ENCODE measurements around the gene PGAP6. TPM values are rescaled to one million over a fixed set of nuclear protein-coding genes. Genes with fewer than 3 reads are reported as not detected.

Gene PGAP6
- total and polyA plus RNA-seq, 9 of the 15 experiments (the other 6 are each of a cell fraction or from before 2014, with no cell fraction given) = 0.45 to 50.2 (median 39.3) TPM

- peak in 1 of 2 experiments; percentile 30; a peak in 1 of 4 replicates for TF ChIP-seq SIN3A (IDR thresholded peaks at IDR 0.05; ENCODE audit: borderline replicate concordance in 2 of 2, control insufficient read depth in 1 of 2, low read depth in 2 of 2, low read length in 2 of 2)
- TF ChIP-seq POU5F1 (IDR thresholded peaks at IDR 0.05; ENCODE audit: borderline replicate concordance, low read depth, low read length, partially characterized antibody) = no peak
- TF ChIP-seq THRAP3 (IDR thresholded peaks at IDR 0.05; ENCODE audit: borderline replicate concordance) = no peak
- TF ChIP-seq PHF21A (IDR thresholded peaks at IDR 0.05; ENCODE audit: borderline replicate concordance, low read depth) = peak; percentile 30; the same call in 1 of the 2 replicates
- TF ChIP-seq LEF1 (IDR thresholded peaks at IDR 0.05) = peak; percentile 73; the same call in 1 of the 2 replicates
- peak; percentile 79; the same call in 1 of the 2 replicates for TF ChIP-seq EP300 (IDR thresholded peaks at IDR 0.05; ENCODE audit: low read length)
- TF ChIP-seq, protein P1, sequence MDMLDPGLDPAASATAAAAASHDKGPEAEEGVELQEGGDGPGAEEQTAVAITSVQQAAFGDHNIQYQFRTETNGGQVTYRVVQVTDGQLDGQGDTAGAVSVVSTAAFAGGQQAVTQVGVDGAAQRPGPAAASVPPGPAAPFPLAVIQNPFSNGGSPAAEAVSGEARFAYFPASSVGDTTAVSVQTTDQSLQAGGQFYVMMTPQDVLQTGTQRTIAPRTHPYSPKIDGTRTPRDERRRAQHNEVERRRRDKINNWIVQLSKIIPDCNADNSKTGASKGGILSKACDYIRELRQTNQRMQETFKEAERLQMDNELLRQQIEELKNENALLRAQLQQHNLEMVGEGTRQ (CRISPR knock-in tag; IDR thresholded peaks at IDR 0.05) = peak; percentile 78
- TF ChIP-seq DPF2 (IDR thresholded peaks at IDR 0.05) = peak; percentile 91
- TF ChIP-seq ZEB2 (IDR thresholded peaks at IDR 0.05) = peak; percentile 89
- TF ChIP-seq GABPA (tag; conservative IDR thresholded peaks at IDR 0.05; ENCODE audit: low read depth) = peak; percentile 65
- TF ChIP-seq, protein P2, sequence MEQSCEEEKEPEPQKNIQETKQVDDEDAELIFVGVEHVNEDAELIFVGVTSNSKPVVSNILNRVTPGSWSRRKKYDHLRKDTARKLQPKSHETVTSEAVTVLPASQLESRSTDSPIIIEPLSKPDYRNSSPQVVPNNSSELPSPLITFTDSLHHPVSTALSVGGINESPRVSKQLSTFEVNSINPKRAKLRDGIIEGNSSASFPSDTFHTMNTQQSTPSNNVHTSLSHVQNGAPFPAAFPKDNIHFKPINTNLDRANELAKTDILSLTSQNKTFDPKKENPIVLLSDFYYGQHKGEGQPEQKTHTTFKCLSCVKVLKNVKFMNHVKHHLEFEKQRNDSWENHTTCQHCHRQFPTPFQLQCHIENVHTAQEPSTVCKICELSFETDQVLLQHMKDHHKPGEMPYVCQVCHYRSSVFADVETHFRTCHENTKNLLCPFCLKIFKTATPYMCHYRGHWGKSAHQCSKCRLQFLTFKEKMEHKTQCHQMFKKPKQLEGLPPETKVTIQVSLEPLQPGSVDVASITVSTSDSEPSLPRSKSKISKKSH (CRISPR knock-in tag; IDR thresholded peaks at IDR 0.05) = no peak
- TF ChIP-seq MYC (IDR thresholded peaks at IDR 0.05; ENCODE audit: low read depth, low read length) = peak; percentile 87
- TF ChIP-seq MYC (CRISPR knock-in tag; IDR thresholded peaks at IDR 0.05; ENCODE audit: borderline replicate concordance, low read depth) = no peak
- peak; percentile 88 for TF ChIP-seq KLF16 (IDR thresholded peaks at IDR 0.05)
- no peak for TF ChIP-seq SAFB (IDR thresholded peaks at IDR 0.05; ENCODE audit: borderline replicate concordance, low read depth, low read length)
- no peak for TF ChIP-seq SREBF1 (IDR thresholded peaks at IDR 0.05; ENCODE audit: borderline replicate concordance, low read depth, low read length)
- no peak for TF ChIP-seq ASH1L (IDR thresholded peaks at IDR 0.05; ENCODE audit: borderline replicate concordance, low read depth, partially characterized antibody)
Measured at GRCh38 chr16:324451-325334, 57.1 kb downstream of the PGAP6 start (continued).

Data from K562 (cell line).